Skeletal muscle satellite cell (primary cell): ENCODE measurements around the gene RALGAPA1. TPM values are rescaled to one million over a fixed set of nuclear protein-coding genes. Genes with fewer than 3 reads are reported as not detected.

ENCODE experiments used
- H3K27me3 ChIP-seq: 2 replicates; pipeline ENCODE4 v1.7.0; 2013; ENCODE audit warnings: low read length; ENCODE audit not compliant: control insufficient read depth, insufficient read depth
- H3K36me3 ChIP-seq: 2 replicates; pipeline ENCODE4 v1.7.0; 2013; ENCODE audit warnings: mild to moderate bottlenecking, control low read depth, low read length; ENCODE audit not compliant: insufficient read depth
- H3K4me1 ChIP-seq: 2 replicates; pipeline ENCODE4 v1.7.0; 2013; ENCODE audit warnings: low read length; ENCODE audit not compliant: control insufficient read depth, insufficient read depth
- H3K4me2 ChIP-seq: 2 replicates; pipeline ENCODE4 v1.7.0; 2013; ENCODE audit warnings: mild to moderate bottlenecking, low read length
- H3K4me3 ChIP-seq: 2 replicates; pipeline ENCODE4 v1.7.0; 2013; ENCODE audit warnings: low read length
- H3K9ac ChIP-seq: 2 replicates; pipeline ENCODE4 v1.7.0; 2013; ENCODE audit warnings: mild to moderate bottlenecking, low read depth, low read length, moderate library complexity
- H3K9me3 ChIP-seq: replicated peaks from 2 replicates; pipeline ENCODE4 v1.7.0; 2013; ENCODE audit warnings: mild to moderate bottlenecking, control low read depth, low read length
- small RNA-seq: library from RNA; depleted of rRNA; stranded (forward); fragments of <200 nt; gene quantifications from one replicate; pipeline ENCODE3, GENCODE V24; 2012

RALGAPA1 gene

GRCh38 chr14:35495278-35495677 is 313.8 kb downstream of the RALGAPA1 start:
- Histone ChIP-seq H3K4me1 (no peaks in the 10 kb centered on the region), H3K9ac (no peak overlapping the region), H3K9me3 (no peaks in the 10 kb centered on the region), H3K27me3 (no peaks in the 10 kb centered on the region), H3K4me3 (no peak overlapping the region), H3K36me3 (no peaks in the 10 kb centered on the region), H3K4me2 (no peak overlapping the region)

DNA sequence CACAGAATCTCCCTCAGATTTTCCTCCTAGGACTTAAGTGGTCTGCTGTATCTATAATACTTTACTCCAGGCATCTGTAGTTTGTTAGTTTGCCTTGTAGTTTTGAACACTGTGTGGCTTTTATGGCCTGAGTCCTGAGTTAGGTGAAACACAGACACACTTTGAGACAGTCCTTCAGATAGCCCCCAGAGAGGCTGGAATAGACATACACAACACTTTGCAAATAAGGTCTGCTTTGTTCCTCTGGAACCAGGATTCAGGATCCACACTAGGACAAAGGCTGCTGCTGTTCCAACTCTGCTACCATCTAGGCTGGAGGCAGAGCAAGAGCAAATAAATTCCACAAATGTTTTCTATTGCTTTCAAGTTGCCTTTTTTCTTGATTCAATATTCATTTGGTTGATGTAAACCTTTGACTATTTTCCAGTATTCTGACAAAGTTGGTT is 316.5 kb downstream of the RALGAPA1 start:
- H3K9ac ChIP-seq = no peak overlapping the region
- no peak overlapping the region for H3K4me3 ChIP-seq

More for the DNA sequence above, 316.5 kb downstream of the RALGAPA1 start:
- Histone ChIP-seq H3K36me3 (no peaks in the 10 kb centered on the region), H3K9me3 (no peaks in the 10 kb centered on the region), H3K4me2 (no peak overlapping the region), H3K27me3 (no peaks in the 10 kb centered on the region), H3K4me1 (no peaks in the 10 kb centered on the region)

Small RNA genes within 50 kb of the gene (small RNA-seq; reads per million reads assigned to genes)
- not detected for gene RF00322
